Left lobe of liver (tissue), 2 donors: ENCODE data around the gene FOXK1. TPM values are rescaled to one million over a fixed set of nuclear protein-coding genes. Genes with fewer than 3 reads are reported as not detected.
"Not testable (repeated sequence)": the region's sequence is repeated elsewhere in the genome, so short reads cannot be mapped to it uniquely, and the experiment has no call there.

Experiments used
- ATAC-seq: fragments of 200-7000 bp; cut with Tn5 transposase; one replicate; pipeline ENCODE4 v1.9.1; 2020; ENCODE audit warnings: mild to moderate bottlenecking, moderate library complexity
- DNase-seq: peaks from one replicate; pipeline ENCODE4 v3.0.0-alpha.2; 2020; ENCODE audit warnings: low spot score
- total RNA-seq: library from RNA; stranded (reverse); gene quantifications from one replicate; pipeline ENCODE4 v1.2.1, GENCODE V29; 2021
- donor health status: DM: no; HTN: no; CAD: no; lungs with moderate emphysema.
- donor health status: DM: no; HTN: yes; CAD: no.

FOXK1 gene
- total RNA-seq, 1 donor from 2014 or later: 8.4 TPM

- no peak for ATAC-seq
- no peak for DNase-seq
These were observed 16.4 kb upstream of the FOXK1 start for GRCh38 chr7:4665661-4666060.

GRCh38 chr7:4667776-4668509 is 14.2 kb upstream of the FOXK1 start:
- ATAC-seq (no peak), DNase-seq (no peak)

- no peak for ATAC-seq
- no peak for DNase-seq
These were observed 13.6 kb upstream of the FOXK1 start for GRCh38 chr7:4668510-4668847.

GRCh38 chr7:4670791-4671190 is 11.3 kb upstream of the FOXK1 start:
- ATAC-seq: no peak

DNA sequence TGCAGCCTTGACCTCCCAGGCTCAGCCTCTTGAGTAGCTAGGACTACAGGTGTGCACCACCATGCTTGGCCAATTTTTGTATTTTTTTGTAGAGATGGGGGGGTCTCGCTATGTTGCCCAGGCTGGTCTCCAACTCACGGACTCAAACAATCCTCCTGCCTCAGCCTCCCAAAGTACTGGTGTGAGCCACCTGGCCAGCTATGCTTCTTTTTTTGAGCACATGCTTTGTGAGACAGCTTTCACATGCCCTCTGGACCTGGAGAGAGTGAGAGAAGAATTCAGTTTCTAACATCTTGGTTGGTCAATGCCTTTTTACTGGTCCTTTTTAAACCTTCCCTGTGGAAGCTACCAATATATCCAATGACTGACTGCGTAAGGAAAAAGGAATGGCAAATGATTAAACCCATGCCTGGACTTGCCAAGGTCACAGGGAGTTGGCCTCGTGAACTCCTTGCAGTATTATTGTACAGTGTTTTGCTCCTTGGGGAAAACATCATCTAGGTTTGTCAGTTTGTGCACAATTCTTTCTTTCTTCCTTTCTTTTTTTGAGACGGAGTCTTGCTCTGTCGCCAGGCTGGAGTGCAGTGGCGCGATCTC is 6.2 kb upstream of the FOXK1 start:
- ATAC-seq (no peak), DNase-seq (no peak)

More at GRCh38 chr7:4670791-4671190, 11.3 kb upstream of the FOXK1 start:
- no peak for DNase-seq

DNA sequence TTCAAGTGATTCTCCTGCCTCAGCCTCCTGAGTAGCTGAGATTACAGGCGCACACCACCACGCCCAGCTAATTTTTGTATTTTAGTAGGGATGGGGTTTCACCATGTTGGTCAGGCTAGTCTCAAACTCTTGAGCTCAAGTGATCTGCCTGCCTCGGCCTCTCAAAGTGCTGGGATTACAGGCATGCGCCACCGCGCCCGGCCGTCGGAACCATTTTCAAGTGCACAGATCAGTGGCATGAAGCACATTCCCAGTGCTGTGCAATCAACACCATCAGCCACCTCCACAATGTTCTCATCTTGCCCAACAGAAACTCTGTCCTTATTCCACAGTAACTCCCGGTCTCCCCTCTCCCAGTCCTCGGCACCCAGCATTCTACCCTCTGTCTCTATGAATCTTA is 4.6 kb upstream of the FOXK1 start:
- DNase-seq, ATAC-seq: not testable (repeated sequence)

DNA sequence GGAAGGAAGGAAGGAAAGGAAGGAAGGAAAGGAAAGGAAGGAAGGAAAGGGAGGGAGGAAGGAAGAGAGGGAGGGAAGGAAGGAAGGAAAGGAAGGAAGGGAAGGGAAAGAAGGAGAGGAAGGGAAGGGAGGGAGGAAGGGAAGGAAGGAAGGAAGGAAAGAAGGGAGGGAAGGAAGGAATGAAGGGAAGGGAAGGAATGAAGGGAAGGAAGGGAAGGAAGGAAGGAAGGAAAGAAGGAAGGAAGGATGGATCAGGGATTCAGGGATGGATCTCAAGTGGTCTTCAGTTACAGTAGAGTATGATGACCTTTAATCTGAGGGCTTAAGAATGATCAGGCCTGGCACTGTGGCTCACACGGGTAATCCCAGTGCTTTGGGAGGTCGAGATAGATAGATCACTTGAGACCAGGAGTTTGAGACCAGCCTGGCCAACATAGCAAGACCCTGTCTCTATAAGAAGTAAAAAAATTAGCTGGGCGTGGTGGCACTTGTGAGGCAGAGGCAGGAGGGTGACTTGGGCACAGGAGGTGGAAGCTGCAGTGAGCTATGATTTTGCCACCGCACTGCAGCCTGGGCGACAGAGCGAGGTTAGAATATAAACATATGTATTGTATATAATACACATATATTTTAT is 760 bp upstream of the FOXK1 start:
- DNase-seq (no peak), ATAC-seq (no peak)

DNA sequence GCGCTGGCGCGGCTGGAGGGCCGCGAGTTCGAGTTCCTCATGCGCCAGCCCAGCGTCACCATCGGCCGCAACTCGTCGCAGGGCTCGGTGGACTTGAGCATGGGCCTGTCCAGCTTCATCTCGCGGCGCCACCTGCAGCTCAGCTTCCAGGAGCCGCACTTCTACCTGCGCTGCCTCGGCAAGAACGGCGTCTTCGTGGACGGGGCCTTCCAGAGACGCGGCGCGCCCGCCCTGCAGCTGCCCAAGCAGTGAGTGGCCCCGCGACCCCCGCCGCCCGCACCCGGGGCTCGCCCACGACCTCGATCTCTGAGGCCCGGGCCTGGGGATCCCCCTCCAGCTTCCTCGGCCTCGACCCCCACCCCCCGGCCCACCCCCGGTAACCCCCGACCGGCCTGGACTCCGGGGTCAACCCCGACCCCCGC is 537 bp downstream of the FOXK1 start:
- peak; percentile 64 for DNase-seq
- peak; percentile 62 for ATAC-seq

DNA sequence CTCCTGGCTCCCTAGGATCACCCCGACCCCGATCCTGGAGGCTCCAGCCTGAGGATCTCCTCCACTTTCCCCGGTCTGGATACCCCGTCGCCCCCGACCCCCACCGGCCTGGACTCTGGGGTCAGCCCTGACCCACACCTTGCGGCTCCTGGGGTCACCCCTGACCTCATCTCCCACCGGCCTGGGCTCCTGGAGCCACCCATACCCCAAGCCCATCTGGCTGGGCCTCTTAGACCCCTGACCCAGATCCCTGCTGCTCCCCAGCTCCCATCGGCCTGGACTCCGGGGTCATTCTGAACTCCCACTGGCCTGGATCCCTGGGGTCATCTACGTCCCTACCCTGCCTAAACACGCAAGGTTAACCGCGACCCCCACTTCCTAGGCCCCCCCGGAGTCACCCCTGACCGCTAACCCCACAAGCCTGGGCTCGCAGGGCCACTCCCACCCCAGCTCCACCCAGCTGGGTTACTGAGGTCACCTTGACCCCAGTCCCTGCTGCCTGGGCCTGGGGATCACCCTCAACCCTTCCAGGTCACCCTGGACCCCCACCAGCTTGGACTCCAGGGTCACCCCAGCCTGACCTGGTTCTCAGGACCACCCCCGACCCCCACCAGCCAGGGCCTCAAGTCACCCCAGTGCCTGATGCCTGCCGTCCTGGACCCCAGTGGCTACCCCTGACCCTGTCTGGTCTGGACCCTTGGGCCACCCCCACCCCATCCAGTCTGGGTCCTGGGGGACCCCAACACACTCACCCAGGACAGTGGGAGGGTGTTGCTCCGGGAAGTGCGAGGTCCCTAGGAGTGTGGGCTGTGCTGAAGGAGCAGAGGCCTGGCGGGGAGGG is 1.2 kb downstream of the FOXK1 start:
- ATAC-seq: peak; percentile 50
- peak; percentile 49 for DNase-seq

GRCh38 chr7:4683884-4684565 is 1.9 kb downstream of the FOXK1 start:
- DNase-seq: peak; percentile 62
- ATAC-seq: peak; percentile 61

GRCh38 chr7:4684846-4685245 is 2.8 kb downstream of the FOXK1 start:
- ATAC-seq: no peak

GRCh38 chr7:4685676-4686075 is 3.6 kb downstream of the FOXK1 start:
- not testable (repeated sequence) for ATAC-seq, DNase-seq

More at GRCh38 chr7:4684846-4685245, 2.8 kb downstream of the FOXK1 start:
- DNase-seq: no peak

DNA sequence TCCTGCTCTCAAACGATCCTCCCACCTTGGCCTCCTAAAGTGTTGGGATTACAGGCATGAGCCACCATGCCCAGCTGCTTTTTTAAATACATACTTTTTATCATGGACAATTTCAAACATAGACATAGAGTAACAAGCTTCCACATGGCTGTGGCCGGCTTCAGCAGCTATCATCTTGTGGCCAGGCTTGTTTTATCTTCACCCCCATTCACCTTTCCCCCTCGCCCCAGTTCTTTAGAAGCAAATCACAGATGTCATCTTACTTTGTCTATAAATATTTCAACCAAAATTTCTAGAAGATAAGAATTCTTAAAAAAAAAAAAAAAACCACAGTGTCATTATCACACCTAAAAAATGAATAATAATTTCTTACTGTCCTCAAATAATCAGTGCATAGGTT is 5.9 kb downstream of the FOXK1 start:
- no peak for ATAC-seq

DNA sequence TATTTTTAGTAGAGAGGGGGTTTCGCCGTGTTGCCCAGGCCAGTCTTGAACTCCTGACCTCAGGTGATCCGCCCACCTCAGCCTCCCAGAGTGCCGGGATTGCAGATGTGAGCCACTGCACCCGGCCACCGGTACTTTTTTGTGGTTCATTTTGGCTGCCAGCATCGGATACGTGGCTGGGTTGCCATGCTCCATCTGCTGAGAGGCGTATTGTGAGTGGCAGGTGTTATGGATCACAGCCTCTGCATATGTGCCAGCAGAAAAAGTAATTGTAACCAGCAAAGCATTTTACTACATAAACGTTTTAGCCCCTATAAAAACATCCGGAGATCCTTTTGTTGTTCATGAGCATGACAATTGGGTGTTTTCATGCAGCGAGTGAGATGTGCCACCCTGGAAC is 7.1 kb downstream of the FOXK1 start:
- no peak for ATAC-seq
- no peak for DNase-seq

More for the DNA sequence above, 5.9 kb downstream of the FOXK1 start:
- no peak for DNase-seq

DNA sequence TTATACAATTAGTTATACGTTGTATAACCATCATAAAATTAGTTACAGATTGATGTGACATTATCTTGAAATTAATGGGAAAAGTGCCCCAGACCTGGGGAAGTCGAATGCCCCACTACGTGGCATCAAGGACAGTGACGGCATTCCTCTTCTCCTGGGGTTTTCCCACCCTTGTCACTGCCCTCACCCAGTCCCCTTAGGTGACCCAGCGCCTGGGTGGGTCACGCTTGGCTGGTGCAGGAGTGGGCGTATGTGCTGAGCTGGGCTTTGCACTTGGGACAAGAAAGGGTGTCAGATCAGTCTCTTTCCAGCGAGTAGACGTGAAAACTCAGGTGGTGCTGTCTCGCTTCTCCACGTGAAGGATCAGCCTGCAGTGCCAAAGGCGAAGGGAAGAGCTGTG is 7.6 kb downstream of the FOXK1 start:
- no peak for DNase-seq
- ATAC-seq: no peak

- DNase-seq: no peak
These were observed 9.1 kb downstream of the FOXK1 start for GRCh38 chr7:4690953-4691856.

GRCh38 chr7:4692055-4692454 is 10.0 kb downstream of the FOXK1 start:
- no peak for ATAC-seq
- DNase-seq: no peak

More at GRCh38 chr7:4690953-4691856, 9.1 kb downstream of the FOXK1 start:
- ATAC-seq: no peak

GRCh38 chr7:4692622-4693021 is 10.5 kb downstream of the FOXK1 start:
- DNase-seq, ATAC-seq: not testable (repeated sequence)

DNA sequence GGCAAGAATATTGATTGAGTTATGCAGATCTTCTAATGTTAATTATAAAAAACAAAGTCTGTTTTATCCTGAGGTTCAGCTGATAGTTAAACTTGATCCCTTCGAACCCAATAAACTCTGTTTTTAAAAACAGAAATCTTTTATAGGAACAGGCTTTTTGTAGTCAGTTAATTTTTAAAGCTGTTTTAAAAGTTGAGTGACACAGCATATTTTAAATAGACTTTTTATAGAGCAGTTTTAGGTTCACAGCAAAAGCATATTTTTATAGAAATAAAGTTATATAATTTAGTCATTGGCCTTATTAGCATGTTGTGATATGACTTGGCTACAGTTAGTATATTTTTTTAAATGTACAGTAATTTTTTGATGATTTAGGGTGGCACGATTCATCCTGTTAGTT is 11.1 kb downstream of the FOXK1 start:
- ATAC-seq: no peak

DNA sequence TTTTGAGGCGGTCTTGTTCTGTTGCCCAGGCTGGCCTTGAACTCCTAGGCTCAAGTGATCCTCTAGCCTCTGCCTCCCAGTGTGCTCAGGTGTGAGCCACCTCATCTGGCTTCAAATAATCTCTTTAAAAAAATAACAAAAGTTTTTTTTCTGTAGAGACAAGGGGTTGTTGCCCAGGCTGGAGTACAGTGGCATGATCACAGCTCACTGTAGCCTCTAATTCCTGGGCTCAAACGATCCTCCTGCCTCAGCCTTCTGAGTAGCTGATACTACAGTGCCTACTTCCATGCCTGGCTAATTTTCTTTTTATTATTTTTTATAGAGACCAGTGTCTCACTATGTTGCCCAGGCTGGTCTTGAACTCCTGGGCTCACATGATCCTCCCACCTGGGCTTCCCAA is 11.7 kb downstream of the FOXK1 start:
- ATAC-seq: no peak
- DNase-seq: no peak

More for the DNA sequence above, 11.1 kb downstream of the FOXK1 start:
- DNase-seq: no peak
